Thoracic aorta (tissue), 2 donors: ENCODE data around the gene OGG1. TPM values are rescaled to one million over a fixed set of nuclear protein-coding genes. Genes with fewer than 3 reads are reported as not detected.

ENCODE experiments used
- ATAC-seq: fragments of 150-250 bp; one replicate; pipeline ENCODE4 v1.8.0; 2017; ENCODE audit warnings: low read depth; ENCODE audit not compliant: insufficient number of reproducible peaks, low FRiP score
- DNase-seq: peaks from one replicate; pipeline ENCODE4 v3.0.0-alpha.2; 2020; ENCODE audit warnings: low spot score
- H3K27ac ChIP-seq, 2 donors: fragments of 200-600 bp; sonication (generic); 1 replicate in 1 of 2; 2 replicates in 1 of 2; pipeline ENCODE4 v1.5.1; 2016; ENCODE audit warnings: mild to moderate bottlenecking in 2 of 2, moderate library complexity in 2 of 2
- H3K27me3 ChIP-seq: fragments of 200-600 bp; sonication (generic); replicated peaks from 2 replicates; pipeline ENCODE4 v1.6.0; 2016; ENCODE audit warnings: mild to moderate bottlenecking; ENCODE audit not compliant: insufficient read depth
- H3K36me3 ChIP-seq: fragments of 200-600 bp; sonication (generic); one replicate; pipeline ENCODE4 v1.5.1; 2016
- H3K4me1 ChIP-seq, 2 donors: fragments of 200-600 bp; sonication (generic); 1 replicate in 1 of 2; 2 replicates in 1 of 2; pipeline versions ENCODE4 v1.5.1 to v1.6.0; 2016; ENCODE audit warnings: low read depth in 2 of 2, mild to moderate bottlenecking in 1 of 2; ENCODE audit not compliant: control insufficient read depth in 1 of 2
- H3K4me3 ChIP-seq: fragments of 200-600 bp; sonication (generic); 2 replicates; pipeline ENCODE4 v1.5.1; 2016; ENCODE audit warnings: mild to moderate bottlenecking
- H3K9me3 ChIP-seq: fragments of 200-600 bp; sonication (generic); 2 replicates; pipeline ENCODE4 v1.5.1; 2016
- total RNA-seq, 2 donors: library from RNA; depleted of rRNA; stranded (reverse); fragments of >200 nt; gene quantifications; one replicate each; pipeline versions ENCODE4 v1.1.0 to v1.2.3, GENCODE V29; 2016
- TF ChIP-seq, protein P1 (sequence below): fragments of 200-600 bp; sonication (generic); IDR thresholded peaks from one replicate; pipeline ENCODE4 v1.5.1; 2019; ENCODE audit warnings: antibody characterized with exemption

The OGG1 gene
- 10 to 100 TPM; 23.0 to 26.3 TPM for total RNA-seq

DNA sequence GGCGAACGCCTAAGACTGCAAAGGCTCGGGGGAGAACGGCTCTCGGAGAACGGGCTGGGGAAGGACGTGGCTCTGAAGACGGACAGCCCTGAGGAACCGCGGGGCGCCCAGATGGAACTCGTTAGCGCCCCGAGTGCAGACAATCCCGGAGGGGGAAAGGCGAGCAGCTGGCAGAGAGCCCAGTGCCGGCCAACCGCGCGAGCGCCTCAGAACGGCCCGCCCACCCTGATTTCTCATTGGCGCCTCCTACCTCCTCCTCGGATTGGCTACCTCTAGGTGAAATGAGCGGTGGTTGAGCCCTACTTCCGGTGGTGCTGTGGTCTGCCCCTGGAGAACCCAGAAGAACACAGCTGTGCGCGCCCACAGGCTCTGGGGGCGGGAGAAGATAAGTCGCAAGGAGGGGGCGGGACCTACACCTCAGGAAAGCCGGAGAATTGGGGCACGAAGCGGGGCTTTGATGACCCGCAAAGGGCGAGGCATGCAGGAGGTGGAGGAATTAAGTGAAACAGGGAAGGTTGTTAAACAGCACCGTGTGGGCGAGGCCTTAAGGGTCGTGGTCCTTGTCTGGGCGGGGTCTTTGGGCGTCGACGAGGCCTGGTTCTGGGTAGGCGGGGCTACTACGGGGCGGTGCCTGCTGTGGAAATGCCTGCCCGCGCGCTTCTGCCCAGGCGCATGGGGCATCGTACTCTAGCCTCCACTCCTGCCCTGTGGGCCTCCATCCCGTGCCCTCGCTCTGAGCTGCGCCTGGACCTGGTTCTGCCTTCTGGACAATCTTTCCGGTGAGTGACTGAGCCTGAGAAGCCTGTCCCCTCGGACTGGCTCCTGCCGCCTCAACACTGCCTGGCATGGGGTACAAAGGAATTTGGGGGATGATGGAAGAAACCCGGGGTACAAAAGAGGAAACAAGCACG lies at the start of gene OGG1:
TSS of gene OGG1 (plus strand) at position 308 of the 911 bp plus-strand sequence. CDS start at position 643, 335 bp downstream.
- Histone ChIP-seq H3K9me3 (no peaks in the 10 kb centered on the region), H3K27me3 (no peaks in the 10 kb centered on the region), H3K4me1 (peaks cover 0 to 28% of the 10 kb centered on the region in 2 donors), H3K36me3 (peaks cover 27% of the 10 kb centered on the region), H3K27ac (peak within 1 kb of the TSS; percentile 76 to 86), H3K4me3 (peak within 1 kb of the TSS; percentile 76)
- DNase-seq (peak; percentile 94), ATAC-seq (peak; percentile 86)
- TF ChIP-seq, protein P1, sequence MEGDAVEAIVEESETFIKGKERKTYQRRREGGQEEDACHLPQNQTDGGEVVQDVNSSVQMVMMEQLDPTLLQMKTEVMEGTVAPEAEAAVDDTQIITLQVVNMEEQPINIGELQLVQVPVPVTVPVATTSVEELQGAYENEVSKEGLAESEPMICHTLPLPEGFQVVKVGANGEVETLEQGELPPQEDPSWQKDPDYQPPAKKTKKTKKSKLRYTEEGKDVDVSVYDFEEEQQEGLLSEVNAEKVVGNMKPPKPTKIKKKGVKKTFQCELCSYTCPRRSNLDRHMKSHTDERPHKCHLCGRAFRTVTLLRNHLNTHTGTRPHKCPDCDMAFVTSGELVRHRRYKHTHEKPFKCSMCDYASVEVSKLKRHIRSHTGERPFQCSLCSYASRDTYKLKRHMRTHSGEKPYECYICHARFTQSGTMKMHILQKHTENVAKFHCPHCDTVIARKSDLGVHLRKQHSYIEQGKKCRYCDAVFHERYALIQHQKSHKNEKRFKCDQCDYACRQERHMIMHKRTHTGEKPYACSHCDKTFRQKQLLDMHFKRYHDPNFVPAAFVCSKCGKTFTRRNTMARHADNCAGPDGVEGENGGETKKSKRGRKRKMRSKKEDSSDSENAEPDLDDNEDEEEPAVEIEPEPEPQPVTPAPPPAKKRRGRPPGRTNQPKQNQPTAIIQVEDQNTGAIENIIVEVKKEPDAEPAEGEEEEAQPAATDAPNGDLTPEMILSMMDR, result peak; percentile 5

DNA sequence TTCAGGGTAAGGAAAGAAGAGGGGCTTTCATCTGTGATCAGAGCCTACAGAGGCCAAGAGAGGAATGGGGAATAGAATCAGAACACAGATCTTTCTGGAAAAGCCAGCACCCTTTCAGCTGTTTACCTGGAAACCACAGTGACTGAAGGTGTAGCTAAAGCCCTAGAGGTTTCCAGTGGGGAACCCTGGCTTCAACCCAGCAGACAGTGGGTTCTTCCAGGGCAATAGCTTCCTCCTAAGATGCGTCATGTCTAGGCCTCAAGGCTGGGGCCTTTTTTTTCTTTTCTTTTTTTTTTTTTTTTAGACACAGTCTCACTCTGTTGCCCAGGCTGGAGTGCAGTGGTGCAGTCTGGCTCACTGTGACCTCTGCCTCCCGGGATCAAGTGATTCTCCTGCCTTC lies 49.2 kb upstream of the OGG1 start:
- no peak for DNase-seq
- H3K36me3 ChIP-seq, result peaks cover 38% of the 10 kb centered on the region

DNA sequence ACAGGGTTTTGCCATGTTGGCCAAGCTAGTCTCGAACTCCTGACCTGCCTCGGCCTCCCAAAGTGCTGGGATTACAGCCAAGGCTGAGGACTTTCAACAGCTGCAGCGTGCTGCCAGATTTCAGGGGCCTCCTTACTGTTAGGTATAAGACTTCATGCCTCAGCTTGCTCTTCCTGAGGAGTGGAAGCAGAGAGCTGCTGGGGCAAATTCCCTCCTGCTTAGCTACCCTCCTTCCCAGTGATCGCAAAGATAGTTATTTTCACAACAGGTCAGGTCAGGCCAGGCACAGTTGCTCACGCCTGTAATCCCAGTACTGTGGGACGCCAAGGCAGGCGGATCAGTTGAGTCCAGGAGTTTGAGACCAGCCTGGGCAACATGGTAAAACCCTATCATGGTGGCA lies 48.7 kb upstream of the OGG1 start:
- peaks cover 38% of the 10 kb centered on the region for H3K36me3 ChIP-seq
- H3K9me3 ChIP-seq, result no peaks in the 10 kb centered on the region
- no peak for ATAC-seq
- DNase-seq, result no peak
- H3K27ac ChIP-seq, result no peak overlapping the region
- TF ChIP-seq, protein P1, result no peak
- H3K27me3 ChIP-seq, result no peaks in the 10 kb centered on the region
- H3K4me1 ChIP-seq, result peaks cover 13 to 18% of the 10 kb centered on the region in 2 donors
- no peak overlapping the region for H3K4me3 ChIP-seq

More for the DNA sequence above, 49.2 kb upstream of the OGG1 start:
- Histone ChIP-seq H3K27ac (no peak overlapping the region), H3K27me3 (no peaks in the 10 kb centered on the region), H3K4me1 (peaks cover 13 to 18% of the 10 kb centered on the region in 2 donors), H3K4me3 (no peak overlapping the region), H3K9me3 (no peaks in the 10 kb centered on the region)
- TF ChIP-seq, protein P1, result no peak
- ATAC-seq, result no peak

DNA sequence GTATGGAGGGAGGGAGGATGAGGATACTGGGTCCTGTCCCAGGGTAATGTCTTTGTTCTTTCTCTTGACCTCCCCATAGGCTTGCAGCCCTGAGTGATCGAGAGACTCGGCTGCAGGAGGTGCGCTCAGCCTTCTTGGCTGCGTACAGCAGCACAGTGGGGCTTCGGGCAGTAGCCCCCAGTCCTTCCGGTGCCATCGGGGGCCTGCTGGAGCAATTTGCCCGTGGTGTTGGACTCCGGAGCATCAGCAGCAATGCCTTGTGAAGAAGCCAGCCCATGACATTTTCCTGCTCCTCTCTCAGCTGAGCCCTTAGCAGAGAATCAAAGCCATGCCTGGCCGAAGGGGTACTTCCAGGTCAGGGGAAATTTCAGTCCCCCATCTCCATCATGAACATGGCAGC lies 48.0 kb upstream of the OGG1 start:
- H3K27me3 ChIP-seq, result no peaks in the 10 kb centered on the region
- no peak overlapping the region for H3K27ac ChIP-seq
- peaks cover 32% of the 10 kb centered on the region for H3K36me3 ChIP-seq
- TF ChIP-seq, protein P1, result no peak
- H3K4me3 ChIP-seq, result no peak overlapping the region
- DNase-seq (no peak), ATAC-seq (no peak)
- H3K4me1 ChIP-seq, result peaks cover 13 to 18% of the 10 kb centered on the region in 2 donors
- H3K9me3 ChIP-seq, result no peaks in the 10 kb centered on the region

DNA sequence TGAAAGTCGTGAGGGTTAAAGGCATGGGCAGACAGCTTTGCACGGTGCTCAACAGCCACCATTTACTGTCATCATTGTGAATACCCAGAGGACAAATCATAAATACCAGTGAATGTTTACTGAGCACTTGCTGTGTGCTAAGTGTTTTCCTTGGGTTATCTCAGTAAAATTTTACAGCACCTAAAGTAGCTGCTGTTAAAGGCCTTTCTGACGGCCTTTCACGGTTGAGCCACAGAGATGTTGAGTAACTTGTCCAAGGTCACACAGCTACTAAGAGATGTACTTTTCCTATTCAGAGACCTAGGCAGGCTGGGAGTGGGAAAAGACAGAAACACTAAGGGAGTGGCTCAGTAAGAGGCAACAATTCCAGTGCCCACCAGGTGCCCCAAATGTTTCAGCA lies 46.5 kb upstream of the OGG1 start:
- no peak overlapping the region for H3K4me3 ChIP-seq
- peaks cover 13 to 18% of the 10 kb centered on the region in 2 donors for H3K4me1 ChIP-seq
- H3K27me3 ChIP-seq, result no peaks in the 10 kb centered on the region
- H3K27ac ChIP-seq, result no peak overlapping the region
- TF ChIP-seq, protein P1, result no peak
- no peaks in the 10 kb centered on the region for H3K9me3 ChIP-seq
- ATAC-seq (no peak), DNase-seq (no peak)
- H3K36me3 ChIP-seq, result peaks cover 17% of the 10 kb centered on the region
